CD14-positive monocyte (primary cell): ENCODE results near the gene ARHGAP30. TPM values are rescaled to one million over a fixed set of nuclear protein-coding genes. Genes with fewer than 3 reads are reported as not detected.

Experiments
- DNase-seq, 3 donors: peaks; one replicate each; pipeline ENCODE4 v3.0.0-alpha.2; 2011 to 2022
- H2AFZ ChIP-seq: 2 replicates; pipeline ENCODE4 v1.6.0; 2012; ENCODE audit warnings: mild to moderate bottlenecking, low read depth, low read length, inconsistent platforms; ENCODE audit not compliant: insufficient read depth, poor library complexity, severe bottlenecking
- H3K27ac ChIP-seq, 2 donors: 1 replicate in 1 of 2; 2 replicates in 1 of 2; pipeline ENCODE4 v1.5.1; 2012 to 2013; ENCODE audit warnings: low read length in 2 of 2, control low read depth in 1 of 2, inconsistent platforms in 1 of 2, low read depth in 1 of 2, mild to moderate bottlenecking in 1 of 2
- H3K27me3 ChIP-seq, 2 donors: one replicate each; pipeline versions ENCODE4 v1.6.0 to v1.6.1; 2011 to 2013; ENCODE audit warnings: low read length in 2 of 2; ENCODE audit not compliant: control insufficient read depth in 2 of 2, insufficient read depth in 2 of 2
- H3K36me3 ChIP-seq, 2 donors: replicated peaks in 1 of 2; 1 replicate in 1 of 2; 2 replicates in 1 of 2; pipeline versions ENCODE4 v1.5.1 to v1.6.1; 2012 to 2013; ENCODE audit warnings: low read length in 2 of 2, control low read depth in 1 of 2, inconsistent platforms in 1 of 2, mild to moderate bottlenecking in 1 of 2; ENCODE audit not compliant: insufficient read depth in 2 of 2, control insufficient read depth in 1 of 2
- H3K4me1 ChIP-seq, 2 donors: 1 replicate in 1 of 2; 2 replicates in 1 of 2; pipeline versions ENCODE4 v1.5.1 to v1.6.1; 2012 to 2013; ENCODE audit warnings: low read length in 2 of 2, control low read depth in 1 of 2, inconsistent platforms in 1 of 2, mild to moderate bottlenecking in 1 of 2, moderate library complexity in 1 of 2; ENCODE audit not compliant: insufficient read depth in 2 of 2, control insufficient read depth in 1 of 2
- H3K4me2 ChIP-seq: replicated peaks from 2 replicates; pipeline ENCODE3; 2012; ENCODE audit warnings: low read length, moderate library complexity, mild to moderate bottlenecking; ENCODE audit not compliant: poor library complexity, severe bottlenecking; ENCODE audit errors: extremely low read depth
- H3K4me3 ChIP-seq, 3 experiments: fragments of 200-600 bp in 1 of 3; sonication (generic) in 1 of 3; replicated peaks in 1 of 3; 1 replicate in 2 of 3; 2 replicates in 1 of 3; pipeline ENCODE4 v1.5.1; 2011 to 2013; ENCODE audit warnings: low read length in 3 of 3, mild to moderate bottlenecking in 3 of 3, control low read depth in 2 of 3, low read depth in 2 of 3, inconsistent platforms in 1 of 3, moderate library complexity in 1 of 3
- H3K79me2 ChIP-seq: 2 replicates; pipeline ENCODE4 v1.6.0; 2012; ENCODE audit warnings: mild to moderate bottlenecking, control low read depth, inconsistent platforms, low read length, moderate library complexity; ENCODE audit not compliant: insufficient read depth
- H3K9ac ChIP-seq: 2 replicates; pipeline ENCODE4 v1.6.0; 2017; ENCODE audit warnings: low read length, mild to moderate bottlenecking; ENCODE audit not compliant: insufficient read depth, poor library complexity, severe bottlenecking
- H3K9me3 ChIP-seq, 2 donors: replicated peaks in 1 of 2; 1 replicate in 1 of 2; 2 replicates in 1 of 2; pipeline versions ENCODE4 v1.5.1 to v1.6.1; 2012 to 2013; ENCODE audit warnings: low read length in 2 of 2, control low read depth in 1 of 2; ENCODE audit not compliant: control insufficient read depth in 1 of 2, insufficient read depth in 1 of 2
- H4K20me1 ChIP-seq: 2 replicates; pipeline ENCODE4 v1.6.0; 2012; ENCODE audit warnings: mild to moderate bottlenecking, low read length, control low read depth, moderate library complexity; ENCODE audit not compliant: insufficient read depth
- H3K27ac Mint-ChIP-seq, 7 donors: one replicate each; pipeline ENCODE4 v1.8.0; 2020; ENCODE audit warnings: mild to moderate bottlenecking in 7 of 7, mixed read lengths in 7 of 7, moderate library complexity in 6 of 7, inconsistent platforms in 2 of 7
- H3K27me3 Mint-ChIP-seq, 3 donors: one replicate each; pipeline ENCODE4 v1.8.0; 2021 to 2022; ENCODE audit warnings: low read depth in 3 of 3, mild to moderate bottlenecking in 3 of 3, mixed read lengths in 3 of 3, moderate library complexity in 3 of 3, inconsistent platforms in 1 of 3
- H3K36me3 Mint-ChIP-seq, 2 donors: one replicate each; pipeline ENCODE4 v1.8.0; 2020; ENCODE audit warnings: mixed read lengths in 2 of 2, inconsistent platforms in 1 of 2, mild to moderate bottlenecking in 1 of 2
- H3K4me1 Mint-ChIP-seq: one replicate; pipeline ENCODE4 v1.8.0; 2020; ENCODE audit warnings: mild to moderate bottlenecking, mixed read lengths
- H3K4me3 Mint-ChIP-seq, 2 donors: one replicate each; pipeline ENCODE4 v1.8.0; 2020; ENCODE audit warnings: mild to moderate bottlenecking in 2 of 2, mixed read lengths in 2 of 2, moderate library complexity in 1 of 2
- H3K9me3 Mint-ChIP-seq, 7 donors: one replicate each; pipeline ENCODE4 v1.8.0; 2020 to 2022; ENCODE audit warnings: mixed read lengths in 7 of 7, mild to moderate bottlenecking in 6 of 7, moderate library complexity in 6 of 7, inconsistent platforms in 2 of 7
- WGBS: methylation state at CpG from one replicate; pipeline ENCODE4 v1.1.5; 2013; ENCODE audit warnings: missing lambda C conversion rate; ENCODE audit not compliant: insufficient coverage; 5-methylcytosine and 5-hydroxymethylcytosine counted together
- intact Hi-C, 2 donors: fragments of 100-400 bp; cut with micrococcal nuclease; formaldehyde crosslinking; loops; one replicate each; pipeline versions ENCODE4 v1.15.0 to v1.15.1; 2023
- polyA plus RNA-seq, 3 donors: library from polyadenylated mRNA; depleted of rRNA in 1 of 3; unstranded in 2 of 3; stranded (reverse) in 1 of 3; fragments of 300-500 nt in 2 of 3; fragments of >200 nt in 1 of 3; fragmentation: Illumina TruSeq in 2 of 3; gene quantifications; 1 replicate in 2 of 3; 2 replicates in 1 of 3; pipeline ENCODE4 v1.2.3, GENCODE V29; 2012 to 2021
- TF ChIP-seq, protein P1 (sequence below): fragments of 200-600 bp; IDR thresholded peaks from one replicate; pipeline ENCODE4 v1.8.0; 2022; ENCODE audit warnings: antibody characterized with exemption, mild to moderate bottlenecking

ARHGAP30 gene
- polyA plus RNA-seq, 3 donors, result 101 to 140 (median 129) TPM

DNA sequence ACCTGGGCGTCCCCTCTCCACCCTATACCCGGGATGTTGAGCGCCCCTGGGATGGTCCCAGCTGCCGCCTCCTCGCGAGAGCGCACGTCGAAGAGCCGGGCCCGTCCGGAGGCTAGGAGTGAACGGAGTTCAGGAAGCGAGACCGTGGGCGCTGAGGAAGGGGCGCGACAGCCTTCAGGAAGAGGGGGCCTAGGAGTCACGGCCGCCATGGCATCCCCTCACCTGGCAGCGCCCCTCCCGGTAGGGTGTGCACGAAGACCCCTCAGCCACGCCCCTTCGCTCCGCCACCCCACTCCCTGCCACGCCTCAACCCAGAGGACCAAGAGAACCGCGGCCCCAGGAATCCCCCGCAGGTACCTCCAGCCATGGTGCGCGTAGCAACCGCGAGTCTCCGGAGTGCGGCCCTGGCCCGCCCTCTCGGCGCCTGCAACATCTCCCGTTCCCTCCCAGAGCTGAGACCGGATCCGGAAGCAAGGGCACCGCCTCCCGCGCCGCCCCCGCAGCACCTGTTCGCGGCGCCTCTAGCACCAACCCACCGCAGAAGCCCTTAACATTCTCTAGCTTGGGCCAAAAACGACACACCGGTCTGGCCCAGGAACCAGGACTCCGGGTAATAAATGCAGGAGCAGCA is 31.1 kb downstream of the ARHGAP30 start, which contains the start of gene TSTD1:
TSTD1 (minus strand) TSS at position 442 of the 631 bp plus-strand sequence; CDS start at position 367, 75 bp downstream.
- TF ChIP-seq, protein P1, sequence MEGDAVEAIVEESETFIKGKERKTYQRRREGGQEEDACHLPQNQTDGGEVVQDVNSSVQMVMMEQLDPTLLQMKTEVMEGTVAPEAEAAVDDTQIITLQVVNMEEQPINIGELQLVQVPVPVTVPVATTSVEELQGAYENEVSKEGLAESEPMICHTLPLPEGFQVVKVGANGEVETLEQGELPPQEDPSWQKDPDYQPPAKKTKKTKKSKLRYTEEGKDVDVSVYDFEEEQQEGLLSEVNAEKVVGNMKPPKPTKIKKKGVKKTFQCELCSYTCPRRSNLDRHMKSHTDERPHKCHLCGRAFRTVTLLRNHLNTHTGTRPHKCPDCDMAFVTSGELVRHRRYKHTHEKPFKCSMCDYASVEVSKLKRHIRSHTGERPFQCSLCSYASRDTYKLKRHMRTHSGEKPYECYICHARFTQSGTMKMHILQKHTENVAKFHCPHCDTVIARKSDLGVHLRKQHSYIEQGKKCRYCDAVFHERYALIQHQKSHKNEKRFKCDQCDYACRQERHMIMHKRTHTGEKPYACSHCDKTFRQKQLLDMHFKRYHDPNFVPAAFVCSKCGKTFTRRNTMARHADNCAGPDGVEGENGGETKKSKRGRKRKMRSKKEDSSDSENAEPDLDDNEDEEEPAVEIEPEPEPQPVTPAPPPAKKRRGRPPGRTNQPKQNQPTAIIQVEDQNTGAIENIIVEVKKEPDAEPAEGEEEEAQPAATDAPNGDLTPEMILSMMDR, result no peak
- no peaks in the 10 kb centered on the region for H3K9me3 ChIP-seq
- H3K27me3 ChIP-seq, result no peaks in the 10 kb centered on the region
- under 1% methylated on average over 54 of the region's 54 CpGs for WGBS
- peak within 1 kb of the TSS; percentile 81 for H3K4me2 ChIP-seq
- peak within 1 kb of the TSS; percentile 35 to 73 (median 44) for H3K4me3 ChIP-seq
- peak within 1 kb of the TSS; percentile 71 for H2AFZ ChIP-seq
- H4K20me1 ChIP-seq, result peaks cover 48% of the 10 kb centered on the region
- Mint-ChIP-seq H3K27me3 (no peaks in the 10 kb centered on the region), H3K9me3 (no peaks in the 10 kb centered on the region), H3K36me3 (peaks cover 42 to 64% of the 10 kb centered on the region in 2 donors), H3K4me3 (peak within 1 kb of the TSS; percentile 82 to 88), H3K27ac (peak within 1 kb of the TSS; percentile 62 to 90 (median 77)), H3K4me1 (peaks cover 36% of the 10 kb centered on the region)
- H3K4me1 ChIP-seq, result peaks cover 20 to 27% of the 10 kb centered on the region in 2 donors
- H3K36me3 ChIP-seq, result peaks cover 41 to 53% of the 10 kb centered on the region in 2 donors
- H3K9ac ChIP-seq, result peak within 1 kb of the TSS; percentile 54
- intact Hi-C loops, result no loop called here
- peak; percentile 30 to 41 (median 40) for DNase-seq
- peak within 1 kb of the TSS; percentile 10 to 61 for H3K27ac ChIP-seq
- peaks cover 29% of the 10 kb centered on the region for H3K79me2 ChIP-seq

GRCh38 chr1:161037661-161038522 is 31.8 kb downstream of the ARHGAP30 start:
- Mint-ChIP-seq H3K4me3 (peak overlapping the region; percentile 82 to 88), H3K27ac (peak overlapping the region in 2 of 7 donors; percentile 78 to 90), H3K4me1 (peaks cover 32% of the 10 kb centered on the region), H3K9me3 (no peaks in the 10 kb centered on the region), H3K36me3 (peaks cover 37 to 56% of the 10 kb centered on the region in 2 donors), H3K27me3 (peaks cover 0 to 2% (median 0%) of the 10 kb centered on the region in 3 donors)
- Histone ChIP-seq H3K9me3 (no peaks in the 10 kb centered on the region), H3K79me2 (peaks cover 22% of the 10 kb centered on the region), H3K4me3 (peak overlapping the region; percentile 35 to 73 (median 44)), H3K27ac (peak overlapping the region in 1 of 2 donors; percentile 61), H4K20me1 (peaks cover 43% of the 10 kb centered on the region), H3K9ac (peak overlapping the region; percentile 54), H3K36me3 (peaks cover 36 to 46% of the 10 kb centered on the region in 2 donors), H3K27me3 (no peaks in the 10 kb centered on the region), H3K4me1 (peaks cover 16 to 20% of the 10 kb centered on the region in 2 donors), H2AFZ (peak overlapping the region; percentile 71), H3K4me2 (peak overlapping the region; percentile 81)
- DNase-seq, result no peak
- WGBS, result 52% methylated on average over 16 of the region's 21 CpGs
- intact Hi-C loops, result no loop called here
- TF ChIP-seq, protein P1, result no peak
